Heart left ventricle (tissue), 16 donors: ENCODE measurements around the gene PIK3CA. TPM values are rescaled to one million over a fixed set of nuclear protein-coding genes. Genes with fewer than 3 reads are reported as not detected.

ENCODE experiments used
- ATAC-seq, 4 donors: fragments of 200-7000 bp; cut with Tn5 transposase; one replicate each; pipeline ENCODE4 v1.9.1; 2020 to 2022; ENCODE audit warnings: moderate library complexity in 4 of 4, mild to moderate bottlenecking in 3 of 4, moderate number of reproducible peaks in 1 of 4
- DNase-seq, 5 donors: peaks; one replicate each; pipeline ENCODE4 v3.0.0-alpha.2; 2020
- H3K27ac ChIP-seq, 12 donors: fragments of 200-600 bp; sonication (generic) in 4 of 12; one replicate each; pipeline versions ENCODE4 v1.5.0 to v1.8.0; 2016 to 2022; ENCODE audit warnings: mild to moderate bottlenecking in 2 of 12
- H3K27me3 ChIP-seq, 9 donors: fragments of 200-600 bp; sonication (generic) in 2 of 9; one replicate each; pipeline versions ENCODE4 v1.5.1 to v1.8.0; 2016 to 2022; ENCODE audit warnings: mild to moderate bottlenecking in 3 of 9
- H3K36me3 ChIP-seq, 9 donors: fragments of 200-600 bp; sonication (generic) in 2 of 9; one replicate each; pipeline versions ENCODE4 v1.5.0 to v1.8.0; 2018 to 2022; ENCODE audit warnings: mild to moderate bottlenecking in 2 of 9
- H3K4me1 ChIP-seq, 12 donors: fragments of 200-600 bp; sonication (generic) in 4 of 12; one replicate each; pipeline versions ENCODE4 v1.5.0 to v1.8.0; 2016 to 2022; ENCODE audit warnings: mild to moderate bottlenecking in 3 of 12
- H3K4me3 ChIP-seq, 12 donors: fragments of 200-600 bp; sonication (generic) in 4 of 12; one replicate each; pipeline versions ENCODE4 v1.5.0 to v1.8.0; 2017 to 2022; ENCODE audit warnings: mild to moderate bottlenecking in 9 of 12, moderate library complexity in 4 of 12
- H3K9me3 ChIP-seq, 12 donors: fragments of 200-600 bp; sonication (generic) in 4 of 12; one replicate each; pipeline versions ENCODE4 v1.5.0 to v1.8.0; 2016 to 2022; ENCODE audit warnings: mild to moderate bottlenecking in 1 of 12
- CTCF ChIP-seq, 12 donors: fragments of 200-600 bp; sonication (generic) in 4 of 12; IDR thresholded peaks; one replicate each; pipeline versions ENCODE4 v1.5.0 to v1.8.0; 2018 to 2022; ENCODE audit warnings: antibody characterized with exemption in 12 of 12, mild to moderate bottlenecking in 5 of 12
- POLR2A ChIP-seq, 2 donors: fragments of 450-650 bp; IDR thresholded peaks; one replicate each; pipeline ENCODE4 v1.6.1; 2017; ENCODE audit warnings: antibody characterized with exemption in 2 of 2, mild to moderate bottlenecking in 2 of 2, moderate library complexity in 2 of 2
- whole genome bisulfite sequencing, 4 donors: extraction: QIAGEN DNeasy Blood & Tissue Kit in 2 of 4; methylation state at CpG; one replicate each; pipeline versions ENCODE4 v1.1.5 to v1.1.7; 2013 to 2018; 5-methylcytosine and 5-hydroxymethylcytosine counted together
- intact Hi-C, 10 donors: fragments of 100-400 bp; cut with DNase I; formaldehyde crosslinking; loops; one replicate each; pipeline versions ENCODE4 v1.11.1 to v1.14.2; 2022
- polyA plus RNA-seq, 2 donors: library from polyadenylated mRNA; stranded (reverse); fragments of 200-250 nt; gene quantifications; one replicate each; pipeline ENCODE4 v1.2.3, GENCODE V29; 2013
- total RNA-seq, 9 donors: library from RNA; depleted of rRNA in 2 of 9; stranded (reverse); fragments of >200 nt in 2 of 9; fragmentation: NEBNext Ultra II Directional in 3 of 9; extraction: Animal tissue kit (Norgen Biotek cat#: 25700) in 3 of 9; gene quantifications; one replicate each; pipeline versions ENCODE4 v1.1.0 to v1.2.4, GENCODE V29; 2016 to 2023
- donor health status: ischemic (EF 13 %, LVEDD 7.1; RV severe dilation, severe dysfunction).
- donor health status: healthy with polysubstance abuse.
- donor health status: DM: no; HTN: yes; CAD: no.
- donor health status: DM: no; HTN: no; CAD: no.
- donor health status: ischemic (EF 25% LVEDD 6.9; RV normal size, moderate dysfunction).
- donor health status: ischemic (EF 25% LVEDD 5.7; RV mildly dilated, moderate dysfunction).
- donor health status: healthy.
- donor health status: DM: yes; HTN: yes; CAD: no.
- donor health status: ischemic (EF 35%, LVEDD 5.7; RV mildly dilated, moderate dysfunction).
- donor health status: nonischemic (EF 11% LVEDD 7.7; RV severe dilation, severe dysfunction).
- donor health status: DM: yes; HTN: yes; CAD: no.
- donor health status: PGD.
- donor health status: ischemic (EF 29% LVEDD 5.4; RV normal size, mild dysfunction).
- donor health status: nonischemic (EF 23%, LVEDD 6.1; RV moderate dilation, normal function).

PIK3CA gene
- total and polyA plus RNA-seq, 11 donors = 3.1 to 28.0 (median 18.7) TPM

DNA sequence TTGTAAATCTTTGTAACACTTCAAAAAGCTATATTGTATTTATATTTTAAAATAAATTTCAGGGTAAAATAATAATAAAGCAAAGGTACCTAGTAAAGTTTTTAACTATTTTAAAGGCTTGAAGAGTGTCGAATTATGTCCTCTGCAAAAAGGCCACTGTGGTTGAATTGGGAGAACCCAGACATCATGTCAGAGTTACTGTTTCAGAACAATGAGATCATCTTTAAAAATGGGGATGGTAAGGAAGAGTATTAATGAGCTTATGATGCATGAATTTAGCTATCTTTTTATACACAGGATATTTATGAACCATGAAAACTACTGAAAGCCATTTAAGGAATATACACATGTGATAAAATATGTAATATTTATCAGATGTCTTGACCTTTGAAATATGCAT lies 76.4 kb downstream of the PIK3CA start:
- Histone ChIP-seq H3K4me3 (no peak overlapping the region), H3K27ac (no peak overlapping the region), H3K4me1 (peaks cover 0 to 7% (median 0%) of the 10 kb centered on the region in 12 donors), H3K9me3 (no peaks in the 10 kb centered on the region), H3K36me3 (peaks cover 0 to 98% (median 83%) of the 10 kb centered on the region in 9 donors), H3K27me3 (no peaks in the 10 kb centered on the region)
- no peak for DNase-seq
- intact Hi-C loops = no loop called here
- ATAC-seq = peak in 3 of 4 donors; percentile 59 to 73 (median 67)
- WGBS, 4 donors = 76 to 93% (median 83%) methylated on average over 1 of the region's 1 CpG
- no peak for TF ChIP-seq POLR2A (IDR thresholded peaks at IDR 0.05)
- TF ChIP-seq CTCF (IDR thresholded peaks at IDR 0.05) = no peak

DNA sequence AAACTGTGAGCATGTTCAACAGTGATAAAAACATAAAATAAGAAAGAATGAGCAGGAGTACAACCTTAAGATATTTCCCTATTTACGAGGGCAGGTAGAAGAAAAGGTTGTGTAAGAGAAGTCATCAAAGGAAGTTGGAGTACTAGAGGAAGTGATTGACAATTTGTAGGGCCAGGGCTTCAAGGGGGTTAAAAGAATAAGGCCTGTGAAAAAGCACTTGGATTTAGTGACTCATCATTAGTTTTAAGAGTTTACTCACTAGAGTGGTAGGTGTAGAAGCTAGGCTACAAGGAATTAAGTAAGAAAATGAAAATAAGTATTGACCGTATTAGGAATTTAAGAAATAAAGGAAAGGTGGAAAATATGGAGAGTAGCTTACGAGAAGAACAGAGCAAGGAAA lies 79.2 kb downstream of the PIK3CA start:
- Histone ChIP-seq H3K9me3 (no peaks in the 10 kb centered on the region), H3K27ac (no peak overlapping the region), H3K27me3 (no peaks in the 10 kb centered on the region), H3K4me1 (peaks cover 0 to 7% (median 0%) of the 10 kb centered on the region in 12 donors), H3K36me3 (peaks cover 0 to 100% (median 78%) of the 10 kb centered on the region in 9 donors), H3K4me3 (no peak overlapping the region)
- intact Hi-C loops = no loop called here
- WGBS, 4 donors = 92 to 97% (median 93%) methylated on average over 3 of the region's 3 CpGs
- ATAC-seq (no peak), DNase-seq (no peak)
- TF ChIP-seq POLR2A (IDR thresholded peaks at IDR 0.05) (no peak), CTCF (IDR thresholded peaks at IDR 0.05) (no peak)

DNA sequence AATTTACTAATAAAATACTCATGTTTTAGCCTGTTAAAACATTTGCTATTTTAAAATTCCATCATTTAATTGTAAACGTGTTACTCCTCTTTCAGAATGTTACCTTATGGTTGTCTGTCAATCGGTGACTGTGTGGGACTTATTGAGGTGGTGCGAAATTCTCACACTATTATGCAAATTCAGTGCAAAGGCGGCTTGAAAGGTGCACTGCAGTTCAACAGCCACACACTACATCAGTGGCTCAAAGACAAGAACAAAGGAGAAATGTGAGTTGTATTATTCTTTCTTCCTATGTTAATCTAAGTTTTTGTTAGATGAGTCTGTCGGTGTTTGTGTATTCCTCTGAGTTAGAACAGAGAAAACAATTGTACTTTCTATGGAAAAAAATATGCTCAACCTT lies 81.0 kb downstream of the PIK3CA start:
- H3K9me3 ChIP-seq = no peaks in the 10 kb centered on the region
- H3K27me3 ChIP-seq = no peaks in the 10 kb centered on the region
- peaks cover 0 to 3% (median 0%) of the 10 kb centered on the region in 12 donors for H3K4me1 ChIP-seq
- 72 to 85% (median 83%) methylated on average over 5 of the region's 5 CpGs for WGBS, 4 donors
- ATAC-seq = no peak
- no peak for TF ChIP-seq CTCF (IDR thresholded peaks at IDR 0.05)
- no peak for TF ChIP-seq POLR2A (IDR thresholded peaks at IDR 0.05)
- peaks cover 0 to 100% (median 83%) of the 10 kb centered on the region in 9 donors for H3K36me3 ChIP-seq
- H3K4me3 ChIP-seq = no peak overlapping the region
- no peak overlapping the region for H3K27ac ChIP-seq
- intact Hi-C loops = no loop called here
- DNase-seq = no peak

GRCh38 chr3:179233043-179233442 lies 84.9 kb downstream of the PIK3CA start:
- H3K4me1 ChIP-seq = peaks cover 0 to 9% (median 0%) of the 10 kb centered on the region in 12 donors
- no peak for ATAC-seq
- TF ChIP-seq CTCF (IDR thresholded peaks at IDR 0.05) (no peak), POLR2A (IDR thresholded peaks at IDR 0.05) (no peak)
- H3K27ac ChIP-seq = no peak overlapping the region
- H3K9me3 ChIP-seq = no peaks in the 10 kb centered on the region
- no peak overlapping the region for H3K4me3 ChIP-seq
- intact Hi-C loops = no loop called here
- 93 to 97% (median 95%) methylated on average over 3 of the region's 3 CpGs for WGBS, 4 donors
- DNase-seq = no peak
- no peaks in the 10 kb centered on the region for H3K27me3 ChIP-seq
- H3K36me3 ChIP-seq = peaks cover 0 to 78% (median 53%) of the 10 kb centered on the region in 9 donors
